BJ (cell line): ENCODE data around the gene PAM16. TPM values are rescaled to one million over a fixed set of nuclear protein-coding genes. Genes with fewer than 3 reads are reported as not detected.

ENCODE experiments used
- CTCF ChIA-PET: fragments of 350-600 bp; formaldehyde crosslinking; extraction: SDS; loops from one replicate; lab custom pipeline; 2021; ENCODE audit warnings: antibody characterized with exemption, inconsistent platforms; lab: Yijun Ruan, JAX
- POLR2A ChIA-PET: fragments of 300-600 bp; sonication (Branson Sonifier 250); formaldehyde crosslinking; extraction: SDS; loops from one replicate; lab custom pipeline; 2021; ENCODE audit warnings: antibody characterized with exemption; lab: Charles Lee
- DNase-seq: peaks from one replicate; pipeline ENCODE4 v3.0.0-alpha.2; 2011; ENCODE audit warnings: low read depth
- H3K27me3 ChIP-seq: 2 replicates; pipeline ENCODE4 v1.6.0; 2011; ENCODE audit warnings: low read length; ENCODE audit not compliant: control insufficient read depth, insufficient read depth
- H3K36me3 ChIP-seq: 2 replicates; pipeline ENCODE4 v1.5.1; 2011; ENCODE audit warnings: low read length; ENCODE audit not compliant: control insufficient read depth, insufficient read depth
- H3K4me3 ChIP-seq: 2 replicates; pipeline ENCODE4 v1.5.1; 2011; ENCODE audit warnings: low read depth, mild to moderate bottlenecking, control low read depth, low read length
- CTCF ChIP-seq: IDR thresholded peaks from 2 replicates; pipeline ENCODE4 v1.5.1; 2011; ENCODE audit warnings: low read depth, mild to moderate bottlenecking, control low read depth, inconsistent platforms, low read length, moderate library complexity; ENCODE audit not compliant: insufficient read depth
- polyA plus RNA-seq: library from polyadenylated mRNA; depleted of rRNA; stranded (reverse); fragments of >200 nt; gene quantifications from 2 replicates; pipeline ENCODE4 v1.2.3, GENCODE V29; 2011

Gene PAM16
- polyA plus RNA-seq, 1 experiment = 44.2 TPM

DNA sequence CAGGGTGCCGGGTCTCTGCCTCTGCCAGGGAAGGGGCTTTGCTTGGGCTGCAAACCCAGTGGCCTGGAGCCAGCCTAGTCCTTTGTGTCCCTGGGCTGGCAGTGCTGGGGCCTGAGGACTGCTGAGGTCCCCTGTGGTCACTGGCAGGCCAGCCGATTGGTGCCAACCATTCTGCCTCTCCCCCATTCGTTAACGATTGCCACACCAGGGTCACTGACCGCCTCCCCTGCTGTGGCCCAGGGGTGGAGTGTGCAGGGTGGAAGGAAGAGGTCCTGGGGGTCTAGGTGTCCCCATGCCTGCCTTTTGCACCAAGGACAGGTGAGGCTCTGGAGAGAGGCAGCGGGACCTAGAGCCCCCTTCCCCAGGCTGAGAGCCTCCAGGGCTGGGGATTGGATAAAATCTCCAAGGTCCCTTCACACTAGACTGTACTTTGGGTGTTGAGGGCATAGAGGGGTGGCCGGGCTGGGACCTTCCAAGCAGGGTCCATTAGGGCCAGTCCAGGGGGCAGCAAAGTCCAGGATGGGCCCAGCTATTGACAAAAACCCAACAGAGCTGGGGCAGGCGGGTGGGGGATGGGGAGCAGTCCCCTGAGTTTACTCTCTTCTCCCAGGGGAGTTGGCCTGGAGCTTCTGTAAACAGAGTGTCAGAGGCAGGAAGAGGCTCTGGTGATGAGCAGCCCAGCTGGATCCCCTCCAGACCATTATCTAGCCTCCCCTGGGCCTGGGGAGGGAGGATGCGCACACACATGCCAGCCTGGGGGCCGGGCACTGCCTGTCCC, 21.6 kb upstream of the PAM16 start:
- no peak for DNase-seq
- TF ChIP-seq CTCF = no peak
- POLR2A ChIA-PET = interaction anchor here (0.6 to 0.9 kb wide), 4 partner anchors 13 to 424 kb away, joined by 3 read pairs; no protein-coding TSS in a partner anchor
- H3K27me3 ChIP-seq = no peaks in the 10 kb centered on the region
- CTCF ChIA-PET = interaction anchor here (0.6 to 2.5 kb wide), 7 partner anchors 13 to 189 kb away, joined by 3 to 18 read pairs (median 5); partner anchors contain the start of gene TFAP4
- peaks cover 12% of the 10 kb centered on the region for H3K36me3 ChIP-seq
- H3K4me3 ChIP-seq = peak overlapping the region; percentile 97

GRCh38 chr16:4372001-4372577, 21.0 kb upstream of the PAM16 start:
- TF ChIP-seq CTCF = no peak
- POLR2A ChIA-PET = no interaction called here
- CTCF ChIA-PET = interaction anchor here (2.2 kb wide), 1 partner anchor 31 kb away, joined by 18 read pairs; no protein-coding TSS in a partner anchor
- Histone ChIP-seq H3K27me3 (no peaks in the 10 kb centered on the region), H3K36me3 (peaks cover 8% of the 10 kb centered on the region), H3K4me3 (peak overlapping the region; percentile 97)
- no peak for DNase-seq

GRCh38 chr16:4371357-4372000, 20.4 kb upstream of the PAM16 start, which contains the start of gene VASN:
Gene VASN, plus strand, starts transcription at chr16:4371848. Its CDS starts 9,030 bp downstream, at chr16:4380878.
- CTCF ChIA-PET = interaction anchor here (1.3 to 8.4 kb wide), 4 partner anchors 12 to 98 kb away, joined by 4 to 86 read pairs (median 26); no protein-coding TSS in a partner anchor
- Histone ChIP-seq H3K4me3 (peak within 1 kb of the TSS; percentile 97), H3K27me3 (no peaks in the 10 kb centered on the region), H3K36me3 (peaks cover 7% of the 10 kb centered on the region)
- DNase-seq = no peak
- TF ChIP-seq CTCF = no peak
- POLR2A ChIA-PET = no interaction called here

GRCh38 chr16:4370570-4371356, 19.6 kb upstream of the PAM16 start:
- CTCF ChIA-PET = interaction anchor here (1.3 to 8.4 kb wide), 5 partner anchors 12 to 97 kb away, joined by 4 to 86 read pairs (median 17); no protein-coding TSS in a partner anchor
- no peaks in the 10 kb centered on the region for H3K27me3 ChIP-seq
- no peak for DNase-seq
- H3K4me3 ChIP-seq = no peak overlapping the region
- TF ChIP-seq CTCF = no peak
- peaks cover 3% of the 10 kb centered on the region for H3K36me3 ChIP-seq
- POLR2A ChIA-PET = no interaction called here
